Panc1 (cell line): ENCODE results near the gene MAPK6.

Source experiments
- CTCF ChIP-seq: fragments of 450-650 bp; IDR thresholded peaks from 2 replicates; pipeline ENCODE4 v1.5.1; 2017; ENCODE audit warnings: mild to moderate bottlenecking
- SIN3A ChIP-seq: IDR thresholded peaks from 2 replicates; pipeline ENCODE4 v1.6.1; 2012; ENCODE audit warnings: low read depth, mild to moderate bottlenecking, low read length, moderate library complexity, borderline replicate concordance; ENCODE audit not compliant: insufficient read depth

- TF ChIP-seq CTCF = no peak
- no peak for TF ChIP-seq SIN3A
Measured at GRCh38 chr15:52083603-52084002, 64.6 kb downstream of the MAPK6 start.
